Activated CD4-positive, alpha-beta memory T cell treated with anti-CD3 and anti-CD28 coated beads, Interleukin-2, amount 10 ng/mL, durations not matched to agents 7 days and 5 days (primary cell): ENCODE results near the gene CHFR. TPM values are rescaled to one million over a fixed set of nuclear protein-coding genes. Genes with fewer than 3 reads are reported as not detected.
"Not testable (repeated sequence)": the region's sequence is repeated elsewhere in the genome, so short reads cannot be mapped to it uniquely, and the experiment has no call there.

Source experiments
- CTCF ChIA-PET: fragments of 350-600 bp; sonication (Branson Sonifier 250); formaldehyde crosslinking; loops from one replicate; lab custom pipeline; 2021; ENCODE audit warnings: antibody characterized with exemption, inconsistent platforms; lab: Charles Lee
- POLR2A ChIA-PET: fragments of 350-600 bp; sonication (Branson Sonifier 250); formaldehyde crosslinking; loops from one replicate; lab custom pipeline; 2021; ENCODE audit warnings: antibody characterized with exemption; lab: Charles Lee
- DNase-seq: peaks from one replicate; pipeline ENCODE4 v3.0.0-alpha.2; 2020
- H3K27ac Mint-ChIP-seq: one replicate; pipeline ENCODE4 v1.8.0; 2021; ENCODE audit warnings: mild to moderate bottlenecking, mixed read lengths
- H3K27me3 Mint-ChIP-seq: one replicate; pipeline ENCODE4 v1.8.0; 2021; ENCODE audit warnings: mixed read lengths
- H3K36me3 Mint-ChIP-seq: one replicate; pipeline ENCODE4 v1.8.0; 2021; ENCODE audit warnings: low read depth, mixed read lengths
- H3K4me1 Mint-ChIP-seq: one replicate; pipeline ENCODE4 v1.8.0; 2021; ENCODE audit warnings: mixed read lengths
- H3K4me3 Mint-ChIP-seq: one replicate; pipeline ENCODE4 v1.8.0; 2021; ENCODE audit warnings: mild to moderate bottlenecking, mixed read lengths
- H3K9me3 Mint-ChIP-seq: one replicate; pipeline ENCODE4 v1.8.0; 2021; ENCODE audit warnings: mixed read lengths
- total RNA-seq, 2 experiments: library from RNA; stranded (reverse); gene quantifications; one replicate each; pipeline ENCODE4 v1.2.3, GENCODE V29; 2021

Gene CHFR
- total RNA-seq, 2 experiments from 2014 or later, result 78.7 to 78.8 TPM

- CTCF ChIA-PET, result interaction anchor here (0.6 kb wide), 1 partner anchor 32 kb away, joined by 3 read pairs; no protein-coding TSS in a partner anchor
- no peaks in the 10 kb centered on the region for H3K27me3 Mint-ChIP-seq
- peaks cover 17% of the 10 kb centered on the region for H3K4me1 Mint-ChIP-seq
- DNase-seq, result peak; percentile 29
- peak overlapping the region; percentile 64 for H3K27ac Mint-ChIP-seq
- peaks cover 65% of the 10 kb centered on the region for H3K36me3 Mint-ChIP-seq
- POLR2A ChIA-PET, result interaction anchor here (1.0 to 1.2 kb wide), 3 partner anchors 9 to 17 kb away, joined by 3 read pairs; no protein-coding TSS in a partner anchor
- no peak overlapping the region for H3K4me3 Mint-ChIP-seq
- H3K9me3 Mint-ChIP-seq, result no peaks in the 10 kb centered on the region
Observed at GRCh38 chr12:132872975-132873421, 14.4 kb downstream of the CHFR start.

- H3K27me3 Mint-ChIP-seq, result no peaks in the 10 kb centered on the region
- ChIA-PET POLR2A (interaction anchor here (1.0 to 1.2 kb wide), 2 partner anchors 10 to 16 kb away, joined by 3 read pairs; no protein-coding TSS in a partner anchor), CTCF (no interaction called here)
- peaks cover 17% of the 10 kb centered on the region for H3K4me1 Mint-ChIP-seq
- H3K4me3 Mint-ChIP-seq, result no peak overlapping the region
- H3K36me3 Mint-ChIP-seq, result peaks cover 65% of the 10 kb centered on the region
- H3K27ac Mint-ChIP-seq, result peak overlapping the region; percentile 64
- no peaks in the 10 kb centered on the region for H3K9me3 Mint-ChIP-seq
- no peak for DNase-seq
Observed at GRCh38 chr12:132872073-132872855, 15.1 kb downstream of the CHFR start.

GRCh38 chr12:132869551-132869950 lies 17.9 kb downstream of the CHFR start:
- Mint-ChIP-seq H3K9me3 (no peaks in the 10 kb centered on the region), H3K4me1 (peaks cover 23% of the 10 kb centered on the region), H3K27ac (no peak overlapping the region), H3K4me3 (no peak overlapping the region), H3K36me3 (peaks cover 65% of the 10 kb centered on the region), H3K27me3 (no peaks in the 10 kb centered on the region)
- ChIA-PET CTCF (no interaction called here), POLR2A (no interaction called here)
- no peak for DNase-seq

- peaks cover 9% of the 10 kb centered on the region for H3K4me1 Mint-ChIP-seq
- H3K27ac Mint-ChIP-seq, result no peak overlapping the region
- H3K4me3 Mint-ChIP-seq, result no peak overlapping the region
- DNase-seq, result no peak
- no peaks in the 10 kb centered on the region for H3K9me3 Mint-ChIP-seq
- H3K36me3 Mint-ChIP-seq, result peaks cover 54% of the 10 kb centered on the region
- ChIA-PET POLR2A (no interaction called here), CTCF (no interaction called here)
- no peaks in the 10 kb centered on the region for H3K27me3 Mint-ChIP-seq
Observed at GRCh38 chr12:132866251-132866828, 21.1 kb downstream of the CHFR start.

DNA sequence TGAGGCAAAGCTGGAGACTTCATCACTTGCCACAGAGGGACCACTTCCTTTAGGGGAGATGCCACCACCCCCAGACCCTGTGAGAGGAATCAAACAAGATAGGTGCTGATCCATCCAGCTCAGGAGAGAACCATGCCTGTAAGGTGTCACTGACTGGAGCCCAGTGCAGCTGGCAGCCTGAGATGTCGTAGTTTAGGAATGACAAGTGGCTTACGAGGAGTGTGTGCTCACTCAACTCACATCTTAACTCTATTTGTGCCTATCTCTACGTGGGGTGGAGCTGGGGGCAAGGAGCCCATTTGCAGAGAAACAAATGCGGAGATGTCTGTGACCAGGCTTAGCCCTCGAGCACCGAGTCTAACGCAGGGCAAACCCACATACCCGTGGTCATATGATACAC lies 25.8 kb downstream of the CHFR start:
- ChIA-PET POLR2A (no interaction called here), CTCF (no interaction called here)
- Mint-ChIP-seq H3K4me3 (no peak overlapping the region), H3K27ac (no peak overlapping the region), H3K4me1 (peaks cover 2% of the 10 kb centered on the region), H3K27me3 (no peaks in the 10 kb centered on the region), H3K36me3 (peaks cover 54% of the 10 kb centered on the region), H3K9me3 (no peaks in the 10 kb centered on the region)
- DNase-seq, result no peak

DNA sequence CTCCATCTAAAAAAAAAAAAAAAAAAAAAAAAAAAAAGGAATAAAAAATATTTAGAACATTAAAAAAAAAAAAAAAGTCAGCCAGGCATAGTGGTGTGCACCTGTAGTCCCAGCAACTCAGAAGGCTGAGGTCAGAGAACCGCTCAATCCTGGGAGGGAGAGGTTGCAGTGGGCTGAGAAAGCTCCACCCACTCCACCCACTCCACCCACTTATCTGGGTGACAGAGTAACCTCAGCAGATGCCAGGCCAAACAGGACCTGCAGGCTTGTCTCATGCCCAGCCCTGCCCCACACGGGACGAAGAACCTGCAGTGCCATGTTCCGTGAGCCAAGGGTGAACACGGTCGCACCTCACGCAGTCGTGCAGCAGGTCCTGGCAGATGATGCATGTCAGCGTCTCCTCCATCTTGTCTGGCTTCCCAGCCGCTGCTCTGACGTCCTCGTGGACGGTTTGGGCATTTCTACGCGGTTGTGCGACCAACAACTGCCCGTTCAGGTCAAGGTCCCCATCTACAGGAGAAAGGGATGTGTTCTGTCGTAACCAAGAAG lies 28.6 kb downstream of the CHFR start:
- Mint-ChIP-seq H3K4me3 (no peak overlapping the region), H3K4me1 (peaks cover 2% of the 10 kb centered on the region), H3K36me3 (peaks cover 60% of the 10 kb centered on the region), H3K27ac (no peak overlapping the region), H3K9me3 (no peaks in the 10 kb centered on the region), H3K27me3 (no peaks in the 10 kb centered on the region)
- ChIA-PET POLR2A (no interaction called here), CTCF (no interaction called here)
- DNase-seq, result no peak

GRCh38 chr12:132857019-132857418 lies 30.4 kb downstream of the CHFR start:
- DNase-seq, H3K9me3 Mint-ChIP-seq, H3K4me3 Mint-ChIP-seq, H3K4me1 Mint-ChIP-seq, H3K27me3 Mint-ChIP-seq, CTCF ChIA-PET, H3K27ac Mint-ChIP-seq: not testable (repeated sequence)
- POLR2A ChIA-PET, result interaction anchor here (1.3 kb wide), 1 partner anchor 16 kb away, joined by 3 read pairs; no protein-coding TSS in a partner anchor
- H3K36me3 Mint-ChIP-seq, result peaks cover 68% of the 10 kb centered on the region

- Mint-ChIP-seq H3K4me3 (no peak overlapping the region), H3K9me3 (no peaks in the 10 kb centered on the region), H3K36me3 (peaks cover 68% of the 10 kb centered on the region), H3K27me3 (no peaks in the 10 kb centered on the region), H3K27ac (no peak overlapping the region), H3K4me1 (peaks cover 2% of the 10 kb centered on the region)
- POLR2A ChIA-PET, result interaction anchor here (1.3 kb wide), 1 partner anchor 17 kb away, joined by 3 read pairs; no protein-coding TSS in a partner anchor
- CTCF ChIA-PET, result no interaction called here
- DNase-seq, result no peak
Observed at GRCh38 chr12:132856581-132856980, 30.8 kb downstream of the CHFR start.

DNA sequence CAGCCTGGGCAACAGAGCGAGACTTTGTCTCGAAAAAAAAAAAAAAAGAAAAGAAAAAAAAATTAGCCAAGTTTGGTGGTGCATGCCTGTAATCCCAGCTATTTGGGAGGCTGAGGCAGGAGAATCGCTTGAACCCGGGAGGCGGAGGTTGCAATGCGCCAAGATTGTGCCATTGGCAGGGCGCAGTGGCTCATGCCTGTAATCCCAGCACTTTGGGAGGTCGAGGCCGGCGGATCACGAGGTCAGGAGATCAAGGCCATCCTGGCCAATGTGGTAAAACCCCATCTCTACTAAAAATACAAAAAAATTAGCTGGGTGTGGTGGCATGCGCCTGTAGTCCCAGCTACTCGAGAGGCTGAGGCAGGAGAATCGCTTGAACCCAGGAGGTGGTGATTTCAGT lies 32.2 kb downstream of the CHFR start:
- DNase-seq, POLR2A ChIA-PET, H3K27ac Mint-ChIP-seq, H3K4me3 Mint-ChIP-seq, H3K4me1 Mint-ChIP-seq, CTCF ChIA-PET, H3K27me3 Mint-ChIP-seq, H3K9me3 Mint-ChIP-seq: not testable (repeated sequence)
- H3K36me3 Mint-ChIP-seq, result peaks cover 69% of the 10 kb centered on the region

DNA sequence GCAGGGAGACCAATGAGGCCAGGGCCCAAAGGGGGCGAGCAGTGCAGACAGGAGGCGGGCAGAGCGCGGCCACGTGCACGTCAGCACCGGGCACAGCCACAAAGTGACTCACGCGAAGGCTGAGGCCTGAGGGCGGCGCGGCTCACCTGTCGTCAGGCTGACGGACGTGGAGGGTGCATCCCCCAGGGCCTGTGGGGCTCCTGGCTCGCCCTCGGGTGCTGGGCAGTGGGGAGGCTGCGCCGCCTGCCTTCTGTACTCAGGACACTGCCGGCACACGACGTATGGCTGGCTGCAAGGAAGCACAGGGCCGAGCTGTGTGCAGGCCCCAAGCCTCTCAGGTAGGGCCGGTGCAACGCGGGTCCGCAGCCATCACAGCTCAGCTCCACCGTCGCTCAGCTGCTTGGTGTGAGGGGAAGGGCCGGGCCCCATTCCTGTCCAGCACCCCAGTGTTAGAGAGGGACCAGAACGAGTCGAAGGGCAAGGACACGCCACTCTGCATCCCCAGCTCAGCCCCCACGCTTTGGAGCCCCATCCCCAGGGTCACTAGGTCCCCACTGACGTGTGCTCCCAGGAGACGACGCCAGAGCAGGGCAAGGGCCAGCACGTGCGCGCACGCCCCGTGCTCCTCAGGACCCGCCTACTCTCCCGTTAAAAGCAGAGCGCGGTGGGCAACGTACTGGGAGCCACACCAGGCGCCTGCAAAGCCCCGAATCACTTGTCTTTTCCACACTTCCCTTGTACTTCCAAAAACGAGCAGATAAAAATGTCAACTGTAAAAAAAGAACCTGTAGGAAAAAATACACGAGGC lies 33.9 kb downstream of the CHFR start:
- no peaks in the 10 kb centered on the region for H3K4me1 Mint-ChIP-seq
- peaks cover 66% of the 10 kb centered on the region for H3K36me3 Mint-ChIP-seq
- H3K9me3 Mint-ChIP-seq, result no peaks in the 10 kb centered on the region
- POLR2A ChIA-PET, result no interaction called here
- H3K27ac Mint-ChIP-seq, result no peak overlapping the region
- DNase-seq, result no peak
- CTCF ChIA-PET, result no interaction called here
- H3K4me3 Mint-ChIP-seq, result no peak overlapping the region
- no peaks in the 10 kb centered on the region for H3K27me3 Mint-ChIP-seq

GRCh38 chr12:132852496-132852895 lies 34.9 kb downstream of the CHFR start:
- Mint-ChIP-seq H3K9me3 (no peaks in the 10 kb centered on the region), H3K4me1 (no peaks in the 10 kb centered on the region), H3K27me3 (no peaks in the 10 kb centered on the region), H3K4me3 (no peak overlapping the region), H3K36me3 (peaks cover 67% of the 10 kb centered on the region), H3K27ac (no peak overlapping the region)
- POLR2A ChIA-PET, result no interaction called here
- no peak for DNase-seq
- CTCF ChIA-PET, result no interaction called here

- CTCF ChIA-PET, result no interaction called here
- Mint-ChIP-seq H3K4me3 (no peak overlapping the region), H3K4me1 (no peaks in the 10 kb centered on the region), H3K27ac (peak overlapping the region; percentile 15), H3K27me3 (no peaks in the 10 kb centered on the region), H3K9me3 (no peaks in the 10 kb centered on the region), H3K36me3 (peaks cover 71% of the 10 kb centered on the region)
- no peak for DNase-seq
- POLR2A ChIA-PET, result no interaction called here
Observed at GRCh38 chr12:132851465-132851864, 35.9 kb downstream of the CHFR start.
